IPS-20b (cell line): ENCODE measurements around the gene ASCL1.

Experiments used
- H3K27ac ChIP-seq: one replicate; pipeline ENCODE4 v1.5.1; 2013; ENCODE audit warnings: low read length
- H3K27me3 ChIP-seq: 2 replicates; pipeline ENCODE4 v1.6.1; 2013; ENCODE audit warnings: mild to moderate bottlenecking, low read length, inconsistent platforms; ENCODE audit not compliant: insufficient read depth
- H3K36me3 ChIP-seq: 2 replicates; pipeline ENCODE4 v1.6.1; 2013; ENCODE audit warnings: low read depth, mild to moderate bottlenecking, inconsistent platforms, low read length, moderate library complexity; ENCODE audit not compliant: insufficient read depth
- H3K4me1 ChIP-seq: 2 replicates; pipeline ENCODE4 v1.6.1; 2013; ENCODE audit warnings: mild to moderate bottlenecking, control low read depth, inconsistent platforms, low read length, moderate library complexity; ENCODE audit not compliant: insufficient read depth
- H3K4me3 ChIP-seq: 2 replicates; pipeline ENCODE4 v1.5.1; 2013; ENCODE audit warnings: mild to moderate bottlenecking, low read length, inconsistent platforms
- H3K9ac ChIP-seq: 2 replicates; pipeline ENCODE4 v1.6.1; 2013; ENCODE audit warnings: low read depth, mild to moderate bottlenecking, inconsistent platforms, low read length, moderate library complexity
- H3K9me3 ChIP-seq: 2 replicates; pipeline ENCODE4 v1.6.1; 2013; ENCODE audit warnings: mild to moderate bottlenecking, low read depth, low read length, inconsistent platforms; ENCODE audit not compliant: insufficient read depth

Gene ASCL1

DNA sequence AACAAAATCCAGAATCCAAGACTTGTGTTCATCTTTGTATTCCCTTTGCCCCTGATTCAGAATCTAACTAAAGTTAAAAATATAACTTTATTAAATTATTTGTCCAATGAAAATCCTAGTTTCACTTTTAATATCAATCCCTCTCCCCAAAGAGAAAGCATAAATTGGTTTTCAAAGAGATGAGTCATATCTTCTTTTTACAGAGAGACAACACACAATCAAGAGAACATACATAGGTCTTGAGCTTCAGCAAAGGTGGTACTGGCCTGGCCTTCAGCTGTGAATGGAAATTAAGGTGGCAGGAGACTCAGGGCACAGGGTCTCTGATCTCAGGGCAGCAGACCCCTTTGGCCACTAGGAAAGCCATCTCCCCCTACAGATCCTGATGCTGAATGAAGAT lies 4.3 kb upstream of the ASCL1 start:
- H3K27me3 ChIP-seq = peaks cover 100% of the 10 kb centered on the region
- no peak overlapping the region for H3K27ac ChIP-seq
- H3K36me3 ChIP-seq = no peaks in the 10 kb centered on the region
- no peak overlapping the region for H3K4me3 ChIP-seq
- H3K4me1 ChIP-seq = peaks cover 5% of the 10 kb centered on the region; the same call in 1 of the 2 replicates
- H3K9ac ChIP-seq = no peak overlapping the region
- no peaks in the 10 kb centered on the region for H3K9me3 ChIP-seq

- Histone ChIP-seq H3K27me3 (peaks cover 100% of the 10 kb centered on the region), H3K9me3 (no peaks in the 10 kb centered on the region), H3K4me3 (no peak overlapping the region), H3K36me3 (no peaks in the 10 kb centered on the region), H3K9ac (no peak overlapping the region), H3K4me1 (peaks cover 8% of the 10 kb centered on the region; the same call in 1 of the 2 replicates), H3K27ac (no peak overlapping the region)
These were observed 3.3 kb upstream of the ASCL1 start for GRCh38 chr12:102954134-102954533.

- Histone ChIP-seq H3K27me3 (peaks cover 100% of the 10 kb centered on the region), H3K4me3 (peak overlapping the region; percentile 63; the same call in 1 of the 2 replicates), H3K36me3 (no peaks in the 10 kb centered on the region), H3K27ac (no peak overlapping the region), H3K9ac (no peak overlapping the region), H3K4me1 (peaks cover 6% of the 10 kb centered on the region; the same call in 1 of the 2 replicates), H3K9me3 (no peaks in the 10 kb centered on the region)
These were observed 1.3 kb upstream of the ASCL1 start for GRCh38 chr12:102955926-102956737.

DNA sequence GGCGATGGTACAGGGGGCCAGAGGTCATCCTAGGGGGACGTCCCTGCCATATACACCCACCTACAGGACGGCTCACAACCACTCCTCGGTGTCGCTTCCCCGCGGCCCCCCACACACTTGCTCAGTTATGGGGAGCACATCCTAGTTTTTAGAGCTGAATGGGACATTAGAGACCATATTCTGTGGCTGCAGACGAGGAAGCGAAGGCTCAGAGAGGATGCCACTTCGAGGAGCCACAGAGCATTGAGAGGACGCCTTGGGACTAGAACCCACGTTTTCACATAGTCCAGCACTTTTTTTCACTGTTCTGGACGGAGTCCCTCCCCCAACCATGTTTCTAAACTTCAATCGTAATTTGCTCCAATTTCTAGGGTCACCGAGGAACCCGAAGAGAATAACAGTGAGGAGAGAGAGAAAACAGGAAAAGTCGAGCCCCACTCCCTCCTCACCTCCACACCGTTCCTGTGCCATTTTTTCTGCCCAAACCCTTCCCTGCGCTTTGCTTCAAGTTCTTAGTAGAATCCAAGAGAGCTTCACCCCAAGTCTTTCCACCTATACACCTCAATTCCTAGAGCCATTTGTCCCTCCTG lies 641 bp upstream of the ASCL1 start:
- no peaks in the 10 kb centered on the region for H3K36me3 ChIP-seq
- no peaks in the 10 kb centered on the region for H3K9me3 ChIP-seq
- peaks cover 100% of the 10 kb centered on the region for H3K27me3 ChIP-seq
- H3K9ac ChIP-seq = no peak overlapping the region
- peaks cover 9% of the 10 kb centered on the region; the same call in 1 of the 2 replicates for H3K4me1 ChIP-seq
- H3K4me3 ChIP-seq = peak overlapping the region; percentile 63
- no peak overlapping the region for H3K27ac ChIP-seq

DNA sequence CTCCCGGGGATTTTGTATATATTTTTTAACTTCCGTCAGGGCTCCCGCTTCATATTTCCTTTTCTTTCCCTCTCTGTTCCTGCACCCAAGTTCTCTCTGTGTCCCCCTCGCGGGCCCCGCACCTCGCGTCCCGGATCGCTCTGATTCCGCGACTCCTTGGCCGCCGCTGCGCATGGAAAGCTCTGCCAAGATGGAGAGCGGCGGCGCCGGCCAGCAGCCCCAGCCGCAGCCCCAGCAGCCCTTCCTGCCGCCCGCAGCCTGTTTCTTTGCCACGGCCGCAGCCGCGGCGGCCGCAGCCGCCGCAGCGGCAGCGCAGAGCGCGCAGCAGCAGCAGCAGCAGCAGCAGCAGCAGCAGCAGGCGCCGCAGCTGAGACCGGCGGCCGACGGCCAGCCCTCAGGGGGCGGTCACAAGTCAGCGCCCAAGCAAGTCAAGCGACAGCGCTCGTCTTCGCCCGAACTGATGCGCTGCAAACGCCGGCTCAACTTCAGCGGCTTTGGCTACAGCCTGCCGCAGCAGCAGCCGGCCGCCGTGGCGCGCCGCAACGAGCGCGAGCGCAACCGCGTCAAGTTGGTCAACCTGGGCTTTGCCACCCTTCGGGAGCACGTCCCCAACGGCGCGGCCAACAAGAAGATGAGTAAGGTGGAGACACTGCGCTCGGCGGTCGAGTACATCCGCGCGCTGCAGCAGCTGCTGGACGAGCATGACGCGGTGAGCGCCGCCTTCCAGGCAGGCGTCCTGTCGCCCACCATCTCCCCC lies 777 bp downstream of the ASCL1 start:
- Histone ChIP-seq H3K27me3 (peaks cover 100% of the 10 kb centered on the region), H3K4me1 (peaks cover 18% of the 10 kb centered on the region; the same call in 1 of the 2 replicates), H3K36me3 (no peaks in the 10 kb centered on the region), H3K27ac (no peak overlapping the region), H3K9ac (no peak overlapping the region), H3K4me3 (peak overlapping the region; percentile 62), H3K9me3 (0 out of 2 replicates have a peak, but pooled peaks cover under 1% of the 10 kb centered on the region)

GRCh38 chr12:102958830-102959176 lies 1.3 kb downstream of the ASCL1 start:
- peak overlapping the region; percentile 62; the same call in 1 of the 2 replicates for H3K4me3 ChIP-seq
- peaks cover 18% of the 10 kb centered on the region; the same call in 1 of the 2 replicates for H3K4me1 ChIP-seq
- no peaks in the 10 kb centered on the region for H3K36me3 ChIP-seq
- peaks cover 100% of the 10 kb centered on the region for H3K27me3 ChIP-seq
- no peak overlapping the region for H3K27ac ChIP-seq
- no peak overlapping the region for H3K9ac ChIP-seq
- peaks cover 6% of the 10 kb centered on the region for H3K9me3 ChIP-seq

DNA sequence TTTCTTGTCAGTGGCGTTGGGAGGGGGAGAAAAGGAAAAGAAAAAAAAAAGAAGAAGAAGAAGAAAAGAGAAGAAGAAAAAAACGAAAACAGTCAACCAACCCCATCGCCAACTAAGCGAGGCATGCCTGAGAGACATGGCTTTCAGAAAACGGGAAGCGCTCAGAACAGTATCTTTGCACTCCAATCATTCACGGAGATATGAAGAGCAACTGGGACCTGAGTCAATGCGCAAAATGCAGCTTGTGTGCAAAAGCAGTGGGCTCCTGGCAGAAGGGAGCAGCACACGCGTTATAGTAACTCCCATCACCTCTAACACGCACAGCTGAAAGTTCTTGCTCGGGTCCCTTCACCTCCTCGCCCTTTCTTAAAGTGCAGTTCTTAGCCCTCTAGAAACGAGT lies 1.9 kb downstream of the ASCL1 start:
- Histone ChIP-seq H3K9me3 (peaks cover 11% of the 10 kb centered on the region), H3K27ac (no peak overlapping the region), H3K27me3 (peaks cover 100% of the 10 kb centered on the region), H3K4me1 (peaks cover 18% of the 10 kb centered on the region; the same call in 1 of the 2 replicates), H3K36me3 (no peaks in the 10 kb centered on the region), H3K4me3 (no peak overlapping the region), H3K9ac (no peak overlapping the region)

DNA sequence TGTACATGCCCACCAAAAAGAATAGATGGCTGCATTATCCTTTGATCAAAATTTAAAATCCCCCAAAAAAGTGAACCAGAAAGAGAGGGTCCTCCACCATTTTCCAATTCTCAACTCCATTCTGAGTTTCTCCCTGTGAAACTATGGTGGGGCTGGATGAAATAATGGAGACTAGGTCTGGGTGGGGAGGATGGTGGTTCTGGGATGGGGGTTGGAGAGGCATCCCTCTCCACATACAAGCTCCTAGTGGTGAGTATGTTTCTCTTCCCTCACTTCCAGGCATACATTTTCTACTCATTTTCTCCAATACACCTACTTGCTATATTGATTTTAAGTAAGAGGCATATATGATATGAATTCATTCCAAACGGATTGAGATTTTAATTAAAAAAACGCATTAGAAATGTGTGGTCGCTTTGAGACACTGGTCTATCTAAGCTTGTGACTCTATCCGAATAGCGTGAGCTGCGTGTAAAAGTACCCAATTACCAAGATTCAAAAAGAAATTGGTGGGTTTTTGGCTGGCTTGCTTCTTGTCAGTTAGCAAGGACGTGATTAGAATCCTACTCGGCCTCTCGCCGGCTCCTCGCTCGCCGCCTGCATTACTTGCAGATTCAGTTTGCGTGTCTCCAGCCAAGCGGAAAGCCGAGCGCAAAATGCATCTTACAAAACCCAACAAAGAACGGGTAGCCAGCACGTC lies 3.4 kb downstream of the ASCL1 start:
- H3K4me1 ChIP-seq = peaks cover 20% of the 10 kb centered on the region; the same call in 1 of the 2 replicates
- H3K4me3 ChIP-seq = peak overlapping the region; percentile 9; the same call in 1 of the 2 replicates
- no peak overlapping the region for H3K9ac ChIP-seq
- H3K27me3 ChIP-seq = peaks cover 100% of the 10 kb centered on the region
- no peak overlapping the region for H3K27ac ChIP-seq
- H3K9me3 ChIP-seq = peaks cover 11% of the 10 kb centered on the region
- no peaks in the 10 kb centered on the region for H3K36me3 ChIP-seq

- peaks cover 100% of the 10 kb centered on the region for H3K27me3 ChIP-seq
- no peak overlapping the region for H3K9ac ChIP-seq
- H3K36me3 ChIP-seq = no peaks in the 10 kb centered on the region
- H3K4me3 ChIP-seq = peak overlapping the region; percentile 9; the same call in 1 of the 2 replicates
- peaks cover 11% of the 10 kb centered on the region for H3K9me3 ChIP-seq
- H3K4me1 ChIP-seq = peaks cover 21% of the 10 kb centered on the region; the same call in 1 of the 2 replicates
- no peak overlapping the region for H3K27ac ChIP-seq
These were observed 4.0 kb downstream of the ASCL1 start for GRCh38 chr12:102961466-102961855.

GRCh38 chr12:102962532-102962931 lies 5.1 kb downstream of the ASCL1 start:
- peaks cover 21% of the 10 kb centered on the region; the same call in 1 of the 2 replicates for H3K4me1 ChIP-seq
- H3K4me3 ChIP-seq = 0 out of 2 replicates have a peak overlapping the region, but pooled peaks have one; percentile 13
- H3K36me3 ChIP-seq = no peaks in the 10 kb centered on the region
- peaks cover 11% of the 10 kb centered on the region for H3K9me3 ChIP-seq
- H3K27ac ChIP-seq = no peak overlapping the region
- H3K9ac ChIP-seq = no peak overlapping the region
- H3K27me3 ChIP-seq = peaks cover 100% of the 10 kb centered on the region

GRCh38 chr12:102962986-102963385 lies 5.5 kb downstream of the ASCL1 start:
- H3K9me3 ChIP-seq = peaks cover 11% of the 10 kb centered on the region
- H3K9ac ChIP-seq = no peak overlapping the region
- H3K36me3 ChIP-seq = no peaks in the 10 kb centered on the region
- peaks cover 100% of the 10 kb centered on the region for H3K27me3 ChIP-seq
- H3K4me1 ChIP-seq = peaks cover 21% of the 10 kb centered on the region; the same call in 1 of the 2 replicates
- no peak overlapping the region for H3K4me3 ChIP-seq
- H3K27ac ChIP-seq = no peak overlapping the region
